Stimulated activated CD8-positive, alpha-beta memory T cell treated with anti-CD3 and anti-CD28 coated beads, Interleukin-7, amount 100 ng/mL, for 24 hours (primary cell): ENCODE data around the gene UBE2R2.
"Not testable (repeated sequence)": the region's sequence is repeated elsewhere in the genome, so short reads cannot be mapped to it uniquely, and the experiment has no call there.

Experiments used
- DNase-seq: peaks from one replicate; pipeline ENCODE4 v3.0.0-alpha.2; 2020; ENCODE audit warnings: low read depth

UBE2R2 gene

GRCh38 chr9:33927694-33928093 lies 110.7 kb downstream of the UBE2R2 start:
- no peak for DNase-seq

DNA sequence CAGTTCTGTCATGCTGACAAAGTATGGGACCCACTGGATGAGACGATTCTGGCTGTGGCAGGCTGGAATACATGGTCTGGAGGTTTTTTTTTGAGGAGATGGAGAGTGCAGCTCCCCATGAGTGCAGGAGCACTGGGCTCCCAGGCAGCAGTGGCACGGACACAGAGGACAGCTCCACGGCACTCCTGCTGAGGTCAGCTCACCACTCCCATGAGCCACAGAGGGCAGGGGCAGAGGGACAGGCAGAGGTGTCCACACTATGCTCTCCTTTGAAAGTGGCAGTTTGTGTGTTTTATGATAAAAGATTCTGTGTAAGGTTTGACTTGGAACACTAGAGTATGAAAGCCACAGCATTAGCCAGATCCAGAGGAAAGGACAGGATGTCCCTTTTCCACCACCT lies 114.4 kb downstream of the UBE2R2 start:
- no peak for DNase-seq

DNA sequence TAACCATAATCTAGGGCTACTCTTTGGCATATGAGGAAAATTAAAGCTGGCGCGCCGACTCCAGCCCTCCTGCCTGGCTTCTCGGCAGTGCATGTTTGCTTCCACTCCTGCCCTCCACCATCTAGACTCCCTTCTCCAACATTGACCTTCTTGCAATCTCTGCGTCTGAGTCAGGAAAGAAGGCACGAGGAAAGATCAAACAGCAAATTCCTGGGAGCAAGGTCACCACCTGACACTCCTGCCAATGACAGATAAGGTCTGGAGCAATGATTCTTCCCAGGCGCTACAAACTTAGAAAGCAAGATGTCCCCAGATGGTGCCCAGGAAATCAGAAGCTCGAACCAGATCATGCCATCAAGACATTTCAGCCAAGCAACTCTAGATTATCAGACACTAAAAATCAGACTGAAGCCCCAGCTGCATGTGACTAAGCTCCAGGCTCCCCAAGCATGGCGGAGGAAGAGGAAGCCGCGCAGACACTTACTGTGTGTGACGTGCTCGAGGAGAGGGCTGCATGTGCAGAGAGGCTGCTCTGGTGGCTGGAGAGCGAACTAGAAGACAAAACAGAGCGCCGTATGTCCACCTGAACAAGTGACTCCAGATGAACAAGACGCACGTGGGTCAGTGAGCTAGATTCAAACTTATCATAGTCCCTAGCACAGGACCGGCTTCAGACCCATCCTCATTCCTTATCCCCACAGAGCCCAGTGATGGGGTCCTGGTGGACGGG lies 115.3 kb downstream of the UBE2R2 start:
- no peak for DNase-seq

- DNase-seq: no peak
Observed at GRCh38 chr9:33934188-33934878, 117.4 kb downstream of the UBE2R2 start.

DNA sequence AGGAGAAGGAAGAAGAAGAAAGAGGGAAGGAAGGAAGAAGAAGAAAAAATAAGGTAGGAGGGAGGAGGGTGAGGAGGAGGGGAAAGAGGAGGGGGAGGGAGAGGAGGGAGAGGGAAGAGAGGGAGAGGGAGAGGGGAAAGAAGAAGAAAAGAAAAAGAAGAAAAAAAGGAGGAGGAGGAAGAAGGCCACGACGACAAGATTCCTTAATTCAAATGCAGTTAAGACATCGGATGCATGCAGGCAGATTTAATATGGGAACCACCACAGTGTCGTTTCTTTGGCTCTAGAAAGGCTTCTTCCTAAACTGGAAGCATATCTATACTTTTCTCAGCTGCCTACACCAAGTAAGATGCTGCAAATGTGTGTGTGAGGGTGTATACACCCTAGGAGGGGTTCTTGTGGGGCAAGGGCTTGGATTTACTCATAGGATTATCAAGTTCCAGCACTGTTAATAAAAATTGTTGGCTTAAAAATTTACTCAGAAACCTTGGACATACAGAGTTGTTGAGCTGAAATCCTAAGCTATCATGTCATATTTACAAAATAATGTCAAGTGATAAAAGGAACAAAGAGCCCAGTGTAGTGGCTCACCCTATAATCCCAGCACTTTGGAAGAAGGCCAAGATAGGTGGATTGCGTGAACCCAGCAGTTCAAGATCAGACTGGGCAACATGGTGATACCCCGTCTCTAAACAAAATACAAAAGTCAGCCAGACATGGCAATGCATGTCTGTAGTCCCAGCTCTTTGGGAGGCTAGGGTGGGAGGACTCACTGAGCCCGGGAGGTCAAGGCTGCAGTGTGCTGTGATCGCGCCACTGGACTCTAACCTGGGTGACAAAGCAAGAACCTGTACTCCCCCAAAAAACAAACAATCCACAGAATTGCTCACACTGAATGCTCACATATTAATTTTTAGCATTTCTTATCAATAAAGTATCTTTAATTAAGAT lies 123.2 kb downstream of the UBE2R2 start:
- DNase-seq: no peak

DNA sequence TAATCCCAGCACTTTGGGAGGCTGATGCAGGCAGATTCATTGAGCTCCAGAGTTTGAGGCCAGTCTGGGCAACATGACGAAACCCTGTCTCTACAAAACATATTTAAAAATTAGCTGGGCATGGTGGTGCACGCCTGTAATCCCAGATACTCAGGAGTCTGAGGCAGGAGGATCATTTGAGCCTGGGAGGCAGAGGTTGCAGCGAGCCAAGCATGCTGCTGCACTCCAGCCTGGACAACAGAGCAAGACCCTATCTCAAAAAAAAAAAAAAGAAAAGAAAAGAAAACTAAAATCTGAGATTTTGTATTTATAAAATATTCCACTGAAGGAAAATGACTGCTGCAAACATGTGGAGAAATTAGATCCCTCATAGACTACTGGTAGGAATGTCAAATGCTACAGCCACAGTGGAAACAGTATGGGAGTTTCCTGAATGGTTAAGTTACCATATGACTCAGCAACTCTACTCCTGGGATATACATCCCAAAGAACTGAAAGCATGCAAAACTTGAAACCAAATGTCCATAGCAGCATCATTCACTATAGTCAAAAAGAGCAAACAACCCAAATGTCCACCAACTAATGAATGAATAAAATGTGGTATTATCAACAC lies 125.6 kb downstream of the UBE2R2 start:
- no peak for DNase-seq

GRCh38 chr9:33943389-33943788 lies 126.4 kb downstream of the UBE2R2 start:
- DNase-seq: no peak

GRCh38 chr9:33946779-33947535 lies 130.0 kb downstream of the UBE2R2 start:
- DNase-seq: no peak

DNA sequence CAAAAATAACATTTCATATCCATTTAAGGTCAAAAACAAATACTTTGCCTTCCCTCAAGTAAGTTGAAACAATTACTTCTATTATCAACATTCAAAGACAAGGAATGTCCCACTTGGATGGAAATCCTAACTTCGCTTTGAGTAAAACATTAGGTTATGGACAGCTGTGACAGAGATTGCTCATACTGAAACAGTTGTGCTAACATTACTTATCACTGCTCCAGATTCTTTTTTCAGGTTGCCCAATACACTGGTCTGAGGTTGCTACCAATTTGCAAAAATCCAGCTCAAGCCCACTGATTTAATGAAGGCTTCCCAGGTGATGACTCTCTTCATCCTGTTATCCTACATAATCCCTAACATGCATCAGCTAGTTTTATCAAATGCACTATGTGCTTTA lies 133.4 kb downstream of the UBE2R2 start:
- no peak for DNase-seq

DNA sequence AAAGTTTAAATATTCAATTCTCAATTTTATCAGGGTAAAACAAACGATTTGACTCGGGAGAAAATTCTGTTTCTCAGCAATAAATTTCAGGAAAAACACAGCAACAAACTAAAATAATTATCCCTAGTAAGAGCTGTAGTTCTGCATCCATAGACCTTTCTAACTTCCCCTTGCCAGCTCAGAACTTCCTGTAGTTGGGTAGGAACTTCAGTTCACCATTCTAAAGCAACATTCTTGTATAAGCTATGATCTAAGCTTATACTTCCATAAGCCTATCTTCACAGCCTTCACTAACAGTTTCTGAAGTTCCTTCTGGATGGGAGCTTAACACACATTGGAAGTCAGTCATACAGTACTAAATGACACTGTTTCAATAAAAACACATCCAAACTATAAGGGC lies 135.1 kb downstream of the UBE2R2 start:
- no peak for DNase-seq

GRCh38 chr9:33956544-33956943 lies 139.6 kb downstream of the UBE2R2 start:
- DNase-seq: no peak

DNA sequence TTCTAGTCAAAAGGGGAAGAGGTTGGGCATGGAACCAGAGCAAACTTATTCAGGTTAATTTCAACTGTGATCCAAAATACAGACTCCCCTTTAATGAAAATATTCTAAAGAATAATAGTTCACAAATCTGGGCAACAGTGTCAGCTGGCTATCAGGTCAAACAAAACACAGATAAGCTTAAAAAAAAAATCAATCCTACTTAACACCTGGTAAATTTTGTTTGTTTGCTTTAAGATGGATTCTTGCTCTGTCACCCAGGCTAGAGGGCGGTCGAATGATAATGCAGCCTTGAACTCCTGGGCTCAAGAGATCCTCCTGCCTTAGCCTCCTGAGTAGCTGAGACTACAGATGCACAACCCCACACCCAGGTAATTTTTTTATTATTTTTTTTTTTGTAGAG lies 142.8 kb downstream of the UBE2R2 start:
- no peak for DNase-seq

DNA sequence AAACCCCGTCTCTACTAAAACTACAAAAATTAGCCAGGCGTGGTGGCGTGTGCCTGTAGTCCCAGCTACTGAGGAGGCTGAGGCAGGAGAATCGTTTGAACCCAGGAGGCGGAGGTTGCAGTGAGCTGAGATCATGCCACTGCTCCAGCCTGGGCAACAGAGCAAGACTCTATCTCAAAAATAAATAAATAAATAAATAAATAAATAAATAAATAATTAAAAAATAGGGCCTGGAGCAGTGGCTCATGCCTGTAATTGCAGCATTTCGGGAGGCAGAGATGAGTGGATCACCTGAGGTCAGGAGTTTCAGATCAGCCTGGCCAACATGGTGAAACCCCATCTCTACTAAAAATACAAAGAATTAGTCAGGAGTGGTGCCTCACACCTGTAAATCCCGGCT lies 145.5 kb downstream of the UBE2R2 start:
- DNase-seq: not testable (repeated sequence)

DNA sequence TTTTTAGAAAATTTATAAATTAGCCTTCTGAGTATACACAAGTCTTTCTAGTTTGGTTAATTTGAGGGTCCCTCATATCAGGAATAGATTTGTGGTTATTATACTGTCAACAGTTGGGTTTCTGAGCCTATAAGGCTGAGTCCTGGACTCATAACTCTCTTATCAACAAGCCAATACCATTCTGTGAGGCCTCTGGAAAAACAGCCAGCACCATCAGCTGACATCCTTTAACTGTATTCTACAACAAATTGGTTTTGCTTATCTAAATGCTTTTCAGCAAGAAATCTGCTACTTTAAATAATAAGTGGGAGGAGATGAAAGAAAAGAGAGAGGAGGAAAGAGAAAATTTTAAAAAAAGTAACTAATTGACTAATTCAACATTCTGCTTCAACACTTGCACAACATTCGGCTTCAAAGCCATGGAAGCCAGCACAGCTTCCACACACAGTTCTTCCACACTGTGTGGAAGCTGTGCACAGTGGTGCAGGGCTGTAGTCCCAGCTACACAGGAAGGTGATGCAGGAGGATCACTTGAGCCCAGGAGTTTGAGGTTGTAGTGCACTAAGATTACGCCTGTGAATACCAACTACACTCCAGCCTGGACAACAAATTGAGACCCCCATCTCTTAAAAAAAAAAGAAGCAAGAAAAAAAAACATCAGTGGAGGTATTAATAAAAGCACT lies 147.3 kb downstream of the UBE2R2 start:
- DNase-seq: no peak
